ENCODE data around the gene P4HB. TPM values are rescaled to one million over a fixed set of nuclear protein-coding genes. Genes with fewer than 3 reads are reported as not detected.

P4HB gene
- total RNA-seq, 1 donor = 763 TPM

GRCh38 chr17:81833921-81834830 lies 26.2 kb downstream of the P4HB start:
- no peak for TF ChIP-seq CTCF (IDR thresholded peaks at IDR 0.05; ENCODE audit: insufficient read depth, low read length)
- H3K4me3 ChIP-seq (ENCODE audit: low read depth, low read length) = peak overlapping the region; percentile 80
- DNase-seq (ENCODE audit: low read depth) = no peak

GRCh38 chr17:81833160-81833920 lies 27.0 kb downstream of the P4HB start, which contains the start of gene MCRIP1:
Gene MCRIP1, minus strand, starts transcription at chr17:81833291. Its CDS starts 8,785 bp downstream, at chr17:81824506.
- peak within 1 kb of the TSS; percentile 80 for H3K4me3 ChIP-seq (ENCODE audit: low read depth, low read length)
- TF ChIP-seq CTCF (IDR thresholded peaks at IDR 0.05; ENCODE audit: insufficient read depth, low read length) = no peak
- peak; percentile 90 for DNase-seq (ENCODE audit: low read depth)

GRCh38 chr17:81832608-81833159 lies 27.7 kb downstream of the P4HB start:
- peak; percentile 22 for DNase-seq (ENCODE audit: low read depth)
- no peak for TF ChIP-seq CTCF (IDR thresholded peaks at IDR 0.05; ENCODE audit: insufficient read depth, low read length)
- peak overlapping the region; percentile 79 for H3K4me3 ChIP-seq (ENCODE audit: low read depth, low read length)

GRCh38 chr17:81831957-81832607 lies 28.3 kb downstream of the P4HB start:
- H3K4me3 ChIP-seq (ENCODE audit: low read depth, low read length) = peak overlapping the region; percentile 79
- no peak for TF ChIP-seq CTCF (IDR thresholded peaks at IDR 0.05; ENCODE audit: insufficient read depth, low read length)
- DNase-seq (ENCODE audit: low read depth) = peak; percentile 59

GRCh38 chr17:81831563-81831956 lies 28.8 kb downstream of the P4HB start:
- TF ChIP-seq CTCF (IDR thresholded peaks at IDR 0.05; ENCODE audit: insufficient read depth, low read length) = no peak
- peak overlapping the region; percentile 79 for H3K4me3 ChIP-seq (ENCODE audit: low read depth, low read length)
- no peak for DNase-seq (ENCODE audit: low read depth)

- no peak overlapping the region for H3K4me3 ChIP-seq (ENCODE audit: low read depth, low read length)
- TF ChIP-seq CTCF (IDR thresholded peaks at IDR 0.05; ENCODE audit: insufficient read depth, low read length) = no peak
- DNase-seq (ENCODE audit: low read depth) = no peak
These were observed 30.5 kb downstream of the P4HB start for GRCh38 chr17:81829858-81830257.
